GM12892 (cell line): Measurements from ENCODE around the gene SLC4A2.

Experiments
- POLR2A ChIP-seq: IDR thresholded peaks from 2 replicates; pipeline ENCODE4 v1.6.1; 2011; ENCODE audit warnings: low read depth, low read length, control low read depth
- POLR2AphosphoS5 ChIP-seq: IDR thresholded peaks from 2 replicates; pipeline ENCODE4 v1.6.1; 2011; ENCODE audit warnings: low read depth, low read length, control low read depth

DNA sequence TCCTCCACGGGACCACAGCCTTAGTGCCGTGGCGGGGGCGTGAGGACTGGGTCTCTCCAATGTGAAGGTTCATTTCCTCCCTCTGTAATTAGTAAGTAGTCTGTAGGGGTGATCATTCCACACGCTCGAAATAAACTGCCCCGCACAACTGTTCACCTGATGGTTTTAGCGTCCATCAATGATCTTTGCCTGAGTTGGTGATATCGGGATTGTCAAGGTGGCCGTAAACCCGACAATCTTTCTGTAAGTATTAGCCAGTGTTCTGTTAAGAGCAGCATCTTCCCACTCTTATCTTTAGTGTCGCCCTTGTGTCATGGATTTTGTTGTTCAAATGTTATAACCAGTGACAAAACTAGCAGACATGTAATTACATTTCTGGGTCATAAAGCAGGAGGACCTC, 44.6 kb downstream of the SLC4A2 start:
- TF ChIP-seq POLR2AphosphoS5: no peak
- TF ChIP-seq POLR2A: no peak
